ENCODE results near the gene SLC22A6. TPM values are rescaled to one million over a fixed set of nuclear protein-coding genes. Genes with fewer than 3 reads are reported as not detected.

Gene SLC22A6
- total and polyA plus RNA-seq, 2 experiments from 2014 or later: not detected

DNA sequence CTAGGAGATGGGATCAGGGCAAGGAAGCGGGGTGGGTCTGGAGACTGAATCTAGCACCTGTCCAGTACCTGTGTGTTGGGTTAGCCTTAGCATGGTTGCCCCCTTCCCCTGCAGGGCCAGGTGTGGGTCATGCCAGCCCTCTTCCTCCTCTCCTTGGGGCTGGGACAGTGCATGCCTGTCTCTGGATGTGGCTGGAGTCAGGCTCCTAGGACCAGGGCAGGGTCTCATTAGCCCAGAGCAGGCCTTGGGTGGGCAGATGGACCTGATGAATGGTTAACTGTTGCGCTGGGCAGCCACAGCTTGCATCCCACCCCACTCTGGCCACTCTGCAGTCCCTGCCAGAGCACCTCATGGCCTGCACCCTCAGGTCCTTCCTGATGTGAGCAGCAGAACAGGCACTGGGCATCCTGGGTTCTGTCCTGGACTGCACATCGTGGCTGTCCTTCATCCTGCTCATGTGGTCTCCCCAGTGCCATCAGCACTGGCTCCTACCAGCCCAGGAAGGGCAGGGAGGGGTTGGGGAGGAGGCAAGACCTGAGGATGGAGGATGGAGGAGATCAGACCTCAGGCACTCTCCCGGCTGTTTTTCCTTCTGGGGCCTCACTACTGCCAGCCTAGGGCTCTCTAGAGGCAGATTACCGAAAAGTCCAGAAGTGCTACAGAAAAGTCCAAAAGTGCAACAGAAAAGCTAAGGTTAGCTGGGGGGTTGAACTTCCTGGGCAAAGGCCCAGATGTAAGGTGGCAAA, 50.8 kb downstream of the SLC22A6 start:
- Histone ChIP-seq H3K4me3 (no peak overlapping the region), H3K9me3 (ENCODE audit: low read depth) (no peaks in the 10 kb centered on the region), H3K27ac (no peak overlapping the region), H3K4me1 (ENCODE audit: low read depth) (peaks cover 10% of the 10 kb centered on the region), H3K27me3 (no peaks in the 10 kb centered on the region), H3K36me3 (no peaks in the 10 kb centered on the region)
- no peak for DNase-seq (ENCODE audit: low read depth in 1 of 2, low spot score in 1 of 2)
- TF ChIP-seq, protein P1, sequence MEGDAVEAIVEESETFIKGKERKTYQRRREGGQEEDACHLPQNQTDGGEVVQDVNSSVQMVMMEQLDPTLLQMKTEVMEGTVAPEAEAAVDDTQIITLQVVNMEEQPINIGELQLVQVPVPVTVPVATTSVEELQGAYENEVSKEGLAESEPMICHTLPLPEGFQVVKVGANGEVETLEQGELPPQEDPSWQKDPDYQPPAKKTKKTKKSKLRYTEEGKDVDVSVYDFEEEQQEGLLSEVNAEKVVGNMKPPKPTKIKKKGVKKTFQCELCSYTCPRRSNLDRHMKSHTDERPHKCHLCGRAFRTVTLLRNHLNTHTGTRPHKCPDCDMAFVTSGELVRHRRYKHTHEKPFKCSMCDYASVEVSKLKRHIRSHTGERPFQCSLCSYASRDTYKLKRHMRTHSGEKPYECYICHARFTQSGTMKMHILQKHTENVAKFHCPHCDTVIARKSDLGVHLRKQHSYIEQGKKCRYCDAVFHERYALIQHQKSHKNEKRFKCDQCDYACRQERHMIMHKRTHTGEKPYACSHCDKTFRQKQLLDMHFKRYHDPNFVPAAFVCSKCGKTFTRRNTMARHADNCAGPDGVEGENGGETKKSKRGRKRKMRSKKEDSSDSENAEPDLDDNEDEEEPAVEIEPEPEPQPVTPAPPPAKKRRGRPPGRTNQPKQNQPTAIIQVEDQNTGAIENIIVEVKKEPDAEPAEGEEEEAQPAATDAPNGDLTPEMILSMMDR (IDR thresholded peaks at IDR 0.05; ENCODE audit: low read depth, low read length): no peak

DNA sequence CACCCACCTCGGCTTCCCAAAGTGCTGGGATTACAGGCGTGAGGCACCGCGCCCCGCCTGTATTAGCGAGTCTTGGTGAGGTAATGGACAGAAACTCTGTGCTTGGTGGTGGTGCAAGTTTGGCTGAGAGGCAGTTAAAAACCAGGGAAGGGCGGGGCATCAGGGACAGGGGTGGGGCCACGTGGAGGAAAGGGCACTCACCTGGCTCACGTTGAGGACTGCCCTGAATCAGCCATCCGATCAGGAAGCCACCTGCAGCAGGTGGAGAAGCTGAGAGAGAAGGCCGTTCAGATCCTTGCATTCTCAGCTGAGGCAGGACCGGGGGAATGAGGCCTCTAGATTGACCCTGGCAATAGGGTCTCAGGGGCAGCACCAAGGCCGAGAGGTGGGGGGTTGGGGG, 51.5 kb downstream of the SLC22A6 start:
- Histone ChIP-seq H3K4me1 (ENCODE audit: low read depth) (peaks cover 10% of the 10 kb centered on the region), H3K27me3 (peaks cover under 1% of the 10 kb centered on the region), H3K27ac (no peak overlapping the region), H3K4me3 (no peak overlapping the region), H3K9me3 (ENCODE audit: low read depth) (no peaks in the 10 kb centered on the region), H3K36me3 (no peaks in the 10 kb centered on the region)
- TF ChIP-seq, protein P1 (IDR thresholded peaks at IDR 0.05; ENCODE audit: low read depth, low read length): no peak
- no peak for DNase-seq (ENCODE audit: low read depth in 1 of 2, low spot score in 1 of 2)

DNA sequence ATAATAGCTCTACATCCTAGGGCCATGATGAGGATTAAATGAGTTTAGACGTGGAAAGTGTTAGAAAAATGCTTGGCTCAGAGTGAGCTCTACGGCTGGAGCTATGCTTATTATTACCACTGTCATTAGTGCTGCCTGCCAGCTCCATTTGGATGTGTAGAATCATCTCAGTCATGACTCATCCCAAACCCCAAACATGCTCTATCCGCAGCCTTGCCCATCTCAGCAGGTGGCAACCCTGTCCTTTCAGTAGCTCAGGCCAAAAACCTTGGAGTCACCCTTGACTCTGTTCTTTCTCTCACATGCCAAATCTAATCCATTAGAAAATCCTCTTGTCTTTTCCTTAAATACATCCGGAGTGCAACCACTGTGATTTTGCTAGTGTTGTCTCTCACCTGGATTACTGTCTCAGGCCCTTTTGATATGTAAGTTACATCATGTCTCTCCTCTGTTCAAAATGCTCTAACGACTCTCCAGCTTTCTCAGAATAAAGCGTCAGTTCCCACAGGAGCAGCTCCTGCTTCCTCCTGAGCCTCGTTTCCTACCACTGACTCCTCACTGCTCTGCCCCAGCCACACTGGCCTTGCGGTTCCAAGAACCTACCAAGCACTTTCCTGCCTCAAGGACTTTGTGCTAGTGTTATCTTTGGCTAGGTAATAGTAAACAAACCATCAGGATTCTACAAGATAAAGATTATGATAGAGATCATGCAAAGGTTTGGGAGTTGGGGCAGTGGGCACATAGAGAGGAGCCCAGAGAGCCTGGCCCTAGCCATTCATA, 53.1 kb downstream of the SLC22A6 start:
- Histone ChIP-seq H3K36me3 (no peaks in the 10 kb centered on the region), H3K4me3 (no peak overlapping the region), H3K9me3 (ENCODE audit: low read depth) (no peaks in the 10 kb centered on the region), H3K27ac (no peak overlapping the region), H3K4me1 (ENCODE audit: low read depth) (peaks cover 15% of the 10 kb centered on the region), H3K27me3 (peaks cover 17% of the 10 kb centered on the region)
- TF ChIP-seq, protein P1 (IDR thresholded peaks at IDR 0.05; ENCODE audit: low read depth, low read length): no peak
- no peak for DNase-seq (ENCODE audit: low read depth in 1 of 2, low spot score in 1 of 2)

DNA sequence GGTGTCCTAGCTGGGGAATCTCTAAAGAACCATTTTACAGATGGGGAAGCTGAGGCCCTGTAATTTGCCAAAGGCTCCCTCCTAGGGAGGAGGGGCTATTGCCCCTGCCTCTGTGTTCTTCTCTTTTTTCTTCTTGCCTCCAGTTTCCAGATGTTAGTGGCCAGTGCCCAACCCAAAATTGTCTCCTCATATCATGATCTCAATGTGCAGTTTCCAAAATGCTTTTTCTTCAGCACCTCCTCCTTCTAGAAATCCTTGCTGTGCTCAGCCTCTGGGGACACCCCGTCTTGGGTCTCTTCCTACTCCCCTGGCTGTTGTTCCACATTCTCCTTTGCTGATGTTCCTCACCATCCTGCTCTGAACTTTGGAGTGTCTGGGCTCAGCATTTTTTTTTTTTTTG, 54.1 kb downstream of the SLC22A6 start:
- no peaks in the 10 kb centered on the region for H3K9me3 ChIP-seq (ENCODE audit: low read depth)
- TF ChIP-seq, protein P1 (IDR thresholded peaks at IDR 0.05; ENCODE audit: low read depth, low read length): no peak
- no peak overlapping the region for H3K27ac ChIP-seq
- no peaks in the 10 kb centered on the region for H3K36me3 ChIP-seq
- H3K4me1 ChIP-seq (ENCODE audit: low read depth): peaks cover 20% of the 10 kb centered on the region
- peaks cover 27% of the 10 kb centered on the region for H3K27me3 ChIP-seq
- DNase-seq (ENCODE audit: low read depth in 1 of 2, low spot score in 1 of 2): no peak
- no peak overlapping the region for H3K4me3 ChIP-seq

DNA sequence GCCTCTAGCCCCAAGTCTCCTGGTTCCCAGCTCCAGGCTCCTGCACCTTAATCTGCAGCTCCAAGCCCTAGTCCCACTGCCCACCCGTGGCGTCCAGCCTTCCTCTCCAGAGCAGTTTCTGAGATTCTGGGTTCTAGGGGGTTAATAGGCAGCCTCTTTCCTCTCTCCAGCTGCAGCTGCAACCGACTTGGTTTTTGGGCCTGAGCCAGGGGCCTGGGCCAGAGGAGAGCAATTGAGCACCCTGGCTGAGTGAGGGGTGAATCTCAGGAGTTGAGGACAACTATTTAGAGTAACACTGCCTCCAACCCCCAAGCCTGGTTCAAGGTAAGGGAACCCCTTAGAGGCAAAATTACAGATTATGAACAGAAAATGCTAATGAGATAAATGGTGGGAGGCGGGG, 54.6 kb downstream of the SLC22A6 start:
- Histone ChIP-seq H3K4me1 (ENCODE audit: low read depth) (peaks cover 22% of the 10 kb centered on the region), H3K4me3 (no peak overlapping the region), H3K27ac (no peak overlapping the region), H3K36me3 (no peaks in the 10 kb centered on the region), H3K9me3 (ENCODE audit: low read depth) (no peaks in the 10 kb centered on the region), H3K27me3 (peaks cover 32% of the 10 kb centered on the region)
- TF ChIP-seq, protein P1 (IDR thresholded peaks at IDR 0.05; ENCODE audit: low read depth, low read length): no peak
- DNase-seq (ENCODE audit: low read depth in 1 of 2, low spot score in 1 of 2): peak in 1 of 2 donors; percentile 51
